A549 (cell line): ENCODE measurements around the gene NR2C1. TPM values are rescaled to one million over a fixed set of nuclear protein-coding genes. Genes with fewer than 3 reads are reported as not detected.

Experiments used
- ATAC-seq, 2 experiments: fragments of 200-7000 bp in 1 of 2; fragments of >200 bp in 1 of 2; cut with Nextera tagmentation in 1 of 2; cut with Tn5 transposase in 1 of 2; 3 replicates each; pipeline versions ENCODE4 v1.8.0 to v1.9.1; 2018 to 2020; ENCODE audit warnings: mild to moderate bottlenecking in 1 of 2, moderate library complexity in 1 of 2
- CTCF ChIA-PET: fragments of 300-600 bp; sonication (Branson Sonifier 250); formaldehyde crosslinking; extraction: SDS; loops from one replicate; lab custom pipeline; 2021; ENCODE audit warnings: antibody characterized with exemption, inconsistent platforms; lab: Yijun Ruan, JAX
- POLR2A ChIA-PET: fragments of 350-600 bp; formaldehyde crosslinking; extraction: SDS; loops from one replicate; lab custom pipeline; 2021; ENCODE audit warnings: antibody characterized with exemption, inconsistent platforms; lab: Yijun Ruan, JAX
- DNase-seq, 2 experiments: peaks; one replicate each; pipeline versions ENCODE4 v3.0.0 to v3.0.0-alpha.2; 2011 to 2016; ENCODE audit warnings: low read depth in 1 of 2, low spot score in 1 of 2
- FAIRE-seq: peaks from 2 replicates; lab custom pipeline; 2011; peaks lifted over from hg19 to GRCh38; lab: Jason Lieb, UNC
- H3K27ac ChIP-seq, 2 experiments: fragments of >200 bp; sonication (Bioruptor Twin); formaldehyde crosslinking; 3 replicates each; pipeline ENCODE4 v1.5.1; 2016 to 2017
- H3K4me1 ChIP-seq: fragments of >200 bp; sonication (Bioruptor Twin); formaldehyde crosslinking; 3 replicates; pipeline ENCODE4 v1.6.1; 2016
- H3K4me2 ChIP-seq: fragments of >200 bp; sonication (Bioruptor Twin); formaldehyde crosslinking; 3 replicates; pipeline ENCODE4 v1.6.1; 2016
- H3K4me3 ChIP-seq: fragments of >200 bp; sonication (Bioruptor Twin); formaldehyde crosslinking; 3 replicates; pipeline ENCODE4 v1.5.1; 2016
- H3K9me3 ChIP-seq: fragments of >200 bp; sonication (Bioruptor Twin); formaldehyde crosslinking; 3 replicates; pipeline ENCODE4 v1.6.1; 2016
- CBX2 ChIP-seq: fragments of 200-600 bp; sonication (generic); IDR thresholded peaks from 2 replicates; pipeline ENCODE4 v1.6.1; 2016; ENCODE audit warnings: low read depth, mild to moderate bottlenecking, borderline replicate concordance
- CBX8 ChIP-seq: fragments of 200-600 bp; sonication (generic); IDR thresholded peaks from 2 replicates; pipeline ENCODE4 v1.6.1; 2016
- CHD4 ChIP-seq: fragments of 200-600 bp; sonication (generic); IDR thresholded peaks from 2 replicates; pipeline ENCODE4 v1.6.1; 2016; ENCODE audit warnings: antibody characterized with exemption, mild to moderate bottlenecking, borderline replicate concordance
- E2F6 ChIP-seq: IDR thresholded peaks from 2 replicates; pipeline ENCODE4 v1.6.1; 2012; ENCODE audit warnings: low read depth, borderline replicate concordance
- ESRRA ChIP-seq: fragments of 150-350 bp; IDR thresholded peaks from 2 replicates; pipeline ENCODE4 v1.6.1; 2014; ENCODE audit warnings: mild to moderate bottlenecking, low read length, borderline replicate concordance
- HOXA7 ChIP-seq: fragments of 250-450 bp; sonication (Bioruptor Pico); IDR thresholded peaks from 2 replicates; pipeline ENCODE4 v1.5.0; 2020; ENCODE audit warnings: mild to moderate bottlenecking, moderate library complexity
- MAX ChIP-seq: IDR thresholded peaks from 2 replicates; pipeline ENCODE4 v1.6.1; 2012
- MAZ ChIP-seq: fragments of 150-350 bp; IDR thresholded peaks from 2 replicates; pipeline ENCODE4 v1.6.1; 2014; ENCODE audit warnings: antibody characterized with exemption, low read depth, low read length, borderline replicate concordance
- MYC ChIP-seq: IDR thresholded peaks from 2 replicates; pipeline ENCODE4 v1.6.1; 2012; ENCODE audit warnings: mild to moderate bottlenecking, inconsistent platforms, low read length, improper control_type of control experiment, borderline replicate concordance
- PBX3 ChIP-seq: IDR thresholded peaks from 2 replicates; pipeline ENCODE4 v1.6.1; 2012
- POLR2AphosphoS2 ChIP-seq: conservative IDR thresholded peaks from 2 replicates; pipeline ENCODE4 v1.6.1; 2012; ENCODE audit warnings: low read length, improper control_type of control experiment, inconsistent platforms
- REST ChIP-seq: fragments of 200-600 bp; sonication (generic); IDR thresholded peaks from 2 replicates; pipeline ENCODE4 v1.6.1; 2016; ENCODE audit warnings: antibody characterized with exemption, mild to moderate bottlenecking, moderate library complexity
- SMC3 ChIP-seq: fragments of >200 bp; sonication (Bioruptor Twin); formaldehyde crosslinking; IDR thresholded peaks from 3 replicates; pipeline ENCODE4 v1.6.1; 2018; ENCODE audit warnings: inconsistent platforms
- SREBF2 ChIP-seq: fragments of 450-650 bp; IDR thresholded peaks from 2 replicates; pipeline ENCODE4 v1.6.1; 2014; ENCODE audit warnings: mild to moderate bottlenecking, moderate library complexity
- USF2 ChIP-seq: fragments of 450-650 bp; IDR thresholded peaks from 2 replicates; pipeline ENCODE4 v1.6.1; 2014; ENCODE audit warnings: antibody characterized with exemption
- ZNF302 ChIP-seq: fragments of 250-450 bp; sonication (Bioruptor Pico); IDR thresholded peaks from 2 replicates; pipeline ENCODE4 v1.9.0; 2021; ENCODE audit warnings: inconsistent platforms, mild to moderate bottlenecking, moderate library complexity
- WGBS: methylation state at CpG from one replicate; pipeline ENCODE4 v1.1.6; 2017; ENCODE audit errors: missing lambda C conversion rate; 5-methylcytosine and 5-hydroxymethylcytosine counted together
- polyA plus RNA-seq, 4 experiments: library from polyadenylated mRNA; depleted of rRNA in 3 of 4; stranded (reverse); fragments of >200 nt; fragmentation: RNase III in 1 of 4; extraction: RNeasy Plus Mini Kit Qiagen cat#74134 plus additional on column Dnase treatment in 1 of 4; gene quantifications; 2 replicates in 3 of 4; 3 replicates in 1 of 4; pipeline ENCODE4 v1.2.3, GENCODE V29; 2011 to 2017

Gene NR2C1
- polyA plus RNA-seq, 2 of the 4 experiments (the other 2 are of a cell fraction): 24.7 to 55.2 TPM

- POLR2A ChIA-PET: no interaction called here
- Histone ChIP-seq H3K27ac (no peak overlapping the region), H3K4me1 (no peaks in the 10 kb centered on the region), H3K4me3 (no peak overlapping the region), H3K9me3 (no peaks in the 10 kb centered on the region), H3K4me2 (no peak overlapping the region)
- ATAC-seq: no peak
- DNase-seq: no peak
- 93% methylated on average over 2 of the region's 2 CpGs for WGBS
- FAIRE-seq: no peak
- TF ChIP-seq HOXA7 (CRISPR knock-in tag) (no peak), CBX8 (no peak), CHD4 (no peak), SMC3 (no peak), PBX3 (no peak), SREBF2 (no peak), E2F6 (no peak), ZNF302 (no peak)
- CTCF ChIA-PET: no interaction called here
Observed at GRCh38 chr12:95054206-95054605, 19.2 kb downstream of the NR2C1 start.

- no peak for FAIRE-seq
- CTCF ChIA-PET: interaction anchor here (0.6 kb wide), 1 partner anchor 53 kb away, joined by 4 read pairs; no protein-coding TSS in a partner anchor
Observed at GRCh38 chr12:95051241-95051640, 22.2 kb downstream of the NR2C1 start.

More at GRCh38 chr12:95051241-95051640, 22.2 kb downstream of the NR2C1 start:
- Histone ChIP-seq H3K9me3 (no peaks in the 10 kb centered on the region), H3K4me3 (no peak overlapping the region), H3K4me2 (no peak overlapping the region), H3K27ac (no peak overlapping the region)
- no peak for ATAC-seq
- no peak for DNase-seq
- POLR2A ChIA-PET: no interaction called here
- 95% methylated on average over 4 of the region's 4 CpGs for WGBS
- TF ChIP-seq SREBF2: no peak
- no peak for TF ChIP-seq REST
- no peak for TF ChIP-seq ESRRA
- no peak for TF ChIP-seq POLR2AphosphoS2
- no peak for TF ChIP-seq USF2
- TF ChIP-seq CBX2: no peak
- TF ChIP-seq MAZ: no peak
- no peak for TF ChIP-seq MAX
- no peak for TF ChIP-seq MYC
- TF ChIP-seq, all 56 proteins: peak for 0
- no peaks in the 10 kb centered on the region for H3K4me1 ChIP-seq
